Tibial nerve (tissue), 3 donors: Measurements from ENCODE around the gene LRIG2.

ENCODE experiments used
- EP300 ChIP-seq, 2 donors: sonication (generic); formaldehyde crosslinking; IDR thresholded peaks; one replicate each; pipeline ENCODE4 v1.6.1; 2017; ENCODE audit warnings: antibody characterized with exemption in 2 of 2, mild to moderate bottlenecking in 1 of 2
- POLR2A ChIP-seq, 2 donors: fragments of 450-650 bp; IDR thresholded peaks; one replicate each; pipeline ENCODE4 v1.6.1; 2017; ENCODE audit warnings: antibody characterized with exemption in 2 of 2, mild to moderate bottlenecking in 2 of 2, moderate library complexity in 2 of 2

GRCh38 chr1:113153116-113153803 is 80.3 kb downstream of the LRIG2 start:
- TF ChIP-seq EP300 (IDR thresholded peaks at IDR 0.05), result no peak
- TF ChIP-seq POLR2A (IDR thresholded peaks at IDR 0.05), result no peak
